ENCODE results near the gene GNA12.

GNA12 gene

GRCh38 chr7:2796358-2797352, 47.5 kb downstream of the GNA12 start:
- no peak overlapping the region for H2AFZ ChIP-seq (ENCODE audit: low read depth, low read length)
- TF ChIP-seq CTCF (IDR thresholded peaks at IDR 0.05; ENCODE audit: borderline replicate concordance, extremely low read depth, low read length, poor library complexity, severe bottlenecking) (no peak), EZH2 (IDR thresholded peaks at IDR 0.05; ENCODE audit: borderline replicate concordance, low read depth, low read length, severe bottlenecking) (no peak)

DNA sequence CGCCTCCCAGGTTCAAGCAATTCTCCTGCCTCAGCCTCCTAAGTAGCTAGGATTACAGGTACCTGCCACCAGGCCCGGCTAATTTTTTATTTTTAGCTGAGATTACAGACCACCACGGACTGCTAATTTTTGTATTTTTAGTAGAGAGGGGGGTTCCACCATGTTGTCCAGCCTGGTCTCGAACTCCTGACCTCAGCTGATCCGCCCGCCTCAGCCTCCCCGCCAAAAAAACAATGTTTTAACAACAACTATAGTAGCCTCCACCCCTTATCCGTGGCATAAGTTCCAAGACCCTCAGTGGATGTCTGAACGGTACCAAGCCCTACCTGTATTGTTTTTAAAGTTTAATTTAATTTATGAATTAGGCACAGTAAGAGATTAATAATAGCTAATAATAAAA, 48.2 kb downstream of the GNA12 start:
- Histone ChIP-seq H3K79me2 (ENCODE audit: insufficient read depth, low read length) (peaks cover 35% of the 10 kb centered on the region), H3K4me1 (ENCODE audit: insufficient read depth, low read length) (peaks cover 13% of the 10 kb centered on the region), H3K27me3 (ENCODE audit: insufficient read depth, low read length, poor library complexity) (no peaks in the 10 kb centered on the region), H3K4me2 (ENCODE audit: insufficient read depth, low read length) (no peak overlapping the region), H3K9me3 (ENCODE audit: insufficient read depth, low read length, severe bottlenecking) (no peaks in the 10 kb centered on the region), H3K4me3 (ENCODE audit: low read depth in 1 of 2, low read length in 2 of 2) (no peak overlapping the region), H3K9ac (ENCODE audit: low read depth, low read length) (no peak overlapping the region), H2AFZ (ENCODE audit: low read depth, low read length) (no peak overlapping the region), H3K27ac (ENCODE audit: low read length) (no peak overlapping the region), H4K20me1 (ENCODE audit: insufficient read depth, low read length) (peaks cover 27% of the 10 kb centered on the region), H3K36me3 (ENCODE audit: insufficient read depth, low read length) (peaks cover 40% of the 10 kb centered on the region)
- DNase-seq (no peak), ATAC-seq (ENCODE audit: insufficient read depth, low read depth) (no peak)
- TF ChIP-seq CTCF (IDR thresholded peaks at IDR 0.05; ENCODE audit: borderline replicate concordance, extremely low read depth, low read length, poor library complexity, severe bottlenecking), result no peak
- no peak for TF ChIP-seq EZH2 (IDR thresholded peaks at IDR 0.05; ENCODE audit: borderline replicate concordance, low read depth, low read length, severe bottlenecking)

More at GRCh38 chr7:2796358-2797352, 47.5 kb downstream of the GNA12 start:
- Histone ChIP-seq H3K27ac (ENCODE audit: low read length) (no peak overlapping the region), H3K79me2 (ENCODE audit: insufficient read depth, low read length) (peaks cover 37% of the 10 kb centered on the region), H3K27me3 (ENCODE audit: insufficient read depth, low read length, poor library complexity) (no peaks in the 10 kb centered on the region), H3K9ac (ENCODE audit: low read depth, low read length) (no peak overlapping the region), H3K4me1 (ENCODE audit: insufficient read depth, low read length) (peaks cover 20% of the 10 kb centered on the region), H3K4me2 (ENCODE audit: insufficient read depth, low read length) (no peak overlapping the region), H3K9me3 (ENCODE audit: insufficient read depth, low read length, severe bottlenecking) (no peaks in the 10 kb centered on the region), H3K4me3 (ENCODE audit: low read depth in 1 of 2, low read length in 2 of 2) (no peak overlapping the region), H4K20me1 (ENCODE audit: insufficient read depth, low read length) (peaks cover 32% of the 10 kb centered on the region), H3K36me3 (ENCODE audit: insufficient read depth, low read length) (peaks cover 33% of the 10 kb centered on the region)
- ATAC-seq (ENCODE audit: insufficient read depth, low read depth) (no peak), DNase-seq (no peak)

DNA sequence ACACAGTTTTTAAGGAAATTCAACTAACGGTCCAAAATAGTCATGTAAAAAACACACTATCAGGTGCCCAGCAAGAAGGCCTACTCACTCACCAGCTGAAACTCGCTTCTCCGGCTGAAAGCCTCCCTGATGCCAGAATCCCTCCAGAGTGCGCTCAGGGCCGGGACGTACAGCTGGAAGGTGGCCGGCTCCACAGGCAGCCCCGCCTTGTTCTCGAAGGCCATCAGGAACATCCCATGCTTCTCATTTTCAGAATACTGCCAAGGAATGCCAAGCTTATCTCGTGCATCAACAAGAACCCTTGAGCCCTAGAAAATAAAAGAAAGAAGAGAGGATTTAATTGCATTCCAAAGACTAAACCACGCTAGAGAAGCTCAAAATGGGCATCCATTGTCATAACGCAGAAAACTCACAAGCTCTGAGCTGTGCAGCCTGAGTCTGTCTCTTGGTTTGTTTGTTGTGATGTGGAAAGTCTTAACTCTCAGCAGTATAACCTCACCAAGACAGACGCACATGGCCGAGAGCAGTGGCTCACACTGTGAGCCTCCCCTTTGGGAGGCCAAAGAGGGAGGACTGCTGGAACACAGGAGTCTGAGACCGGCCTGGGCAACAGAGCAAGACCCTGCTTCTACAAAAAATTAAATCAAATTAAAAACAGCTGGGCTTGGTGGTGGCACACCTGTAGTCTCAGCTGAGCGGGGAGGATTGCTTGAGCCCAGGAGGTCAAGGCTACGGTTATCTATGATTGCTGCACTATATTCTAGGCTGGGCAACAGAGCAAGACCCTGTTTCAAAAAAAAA, 49.1 kb downstream of the GNA12 start:
- no peak for TF ChIP-seq CTCF (IDR thresholded peaks at IDR 0.05; ENCODE audit: borderline replicate concordance, extremely low read depth, low read length, poor library complexity, severe bottlenecking)
- TF ChIP-seq EZH2 (IDR thresholded peaks at IDR 0.05; ENCODE audit: borderline replicate concordance, low read depth, low read length, severe bottlenecking), result no peak
- no peak overlapping the region for H3K9ac ChIP-seq (ENCODE audit: low read depth, low read length)
- no peak overlapping the region for H3K4me2 ChIP-seq (ENCODE audit: insufficient read depth, low read length)
- ATAC-seq (ENCODE audit: insufficient read depth, low read depth), result no peak
- H3K27ac ChIP-seq (ENCODE audit: low read length), result no peak overlapping the region
- H3K4me3 ChIP-seq (ENCODE audit: low read depth in 1 of 2, low read length in 2 of 2), result no peak overlapping the region
- peaks cover 29% of the 10 kb centered on the region for H3K79me2 ChIP-seq (ENCODE audit: insufficient read depth, low read length)
- H3K9me3 ChIP-seq (ENCODE audit: insufficient read depth, low read length, severe bottlenecking), result no peaks in the 10 kb centered on the region
- H3K36me3 ChIP-seq (ENCODE audit: insufficient read depth, low read length), result peaks cover 44% of the 10 kb centered on the region
- no peaks in the 10 kb centered on the region for H3K27me3 ChIP-seq (ENCODE audit: insufficient read depth, low read length, poor library complexity)
- peaks cover 4% of the 10 kb centered on the region; the same call in 1 of the 2 replicates for H3K4me1 ChIP-seq (ENCODE audit: insufficient read depth, low read length)
- H4K20me1 ChIP-seq (ENCODE audit: insufficient read depth, low read length), result peaks cover 19% of the 10 kb centered on the region; the same call in 1 of the 2 replicates
- DNase-seq, result no peak
- no peak overlapping the region for H2AFZ ChIP-seq (ENCODE audit: low read depth, low read length)

Data from DND-41 (cell line).